ENCODE measurements around the gene FGG.
A peak's percentile ranks its signal among the peaks of the same experiment; 100 is the strongest.

The FGG gene

DNA sequence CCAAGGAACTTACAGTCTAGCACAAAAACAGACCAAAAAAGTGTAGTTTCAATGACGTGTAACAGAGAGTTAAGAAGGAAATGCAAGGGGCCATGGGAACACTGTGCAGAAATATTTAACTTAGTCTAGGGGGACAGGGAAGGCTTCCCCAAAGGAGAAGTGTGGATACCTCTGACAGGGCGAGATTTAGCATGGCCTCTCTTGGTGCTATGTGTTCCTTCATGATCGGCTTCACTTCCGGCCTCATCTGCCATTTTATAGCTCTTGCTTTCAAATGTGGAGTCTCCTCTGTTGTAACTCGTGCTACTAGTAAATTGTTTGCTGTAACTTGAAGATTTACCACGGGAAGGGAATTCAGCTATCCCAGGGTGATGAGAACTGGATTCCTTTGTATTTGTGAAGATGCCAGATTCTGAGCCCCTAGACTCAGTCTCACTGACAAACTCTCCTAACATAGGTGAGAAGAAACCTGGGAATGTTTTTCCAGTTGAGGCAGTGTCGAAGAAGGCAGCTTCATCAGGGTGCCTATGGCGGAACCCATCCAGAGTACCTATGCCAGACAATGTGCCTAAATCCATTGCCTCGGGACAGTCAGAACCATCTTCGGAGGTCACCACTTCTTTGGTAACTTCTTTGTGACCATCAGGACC lies 27.0 kb downstream of the FGG start:
- no peak for DNase-seq

DNA sequence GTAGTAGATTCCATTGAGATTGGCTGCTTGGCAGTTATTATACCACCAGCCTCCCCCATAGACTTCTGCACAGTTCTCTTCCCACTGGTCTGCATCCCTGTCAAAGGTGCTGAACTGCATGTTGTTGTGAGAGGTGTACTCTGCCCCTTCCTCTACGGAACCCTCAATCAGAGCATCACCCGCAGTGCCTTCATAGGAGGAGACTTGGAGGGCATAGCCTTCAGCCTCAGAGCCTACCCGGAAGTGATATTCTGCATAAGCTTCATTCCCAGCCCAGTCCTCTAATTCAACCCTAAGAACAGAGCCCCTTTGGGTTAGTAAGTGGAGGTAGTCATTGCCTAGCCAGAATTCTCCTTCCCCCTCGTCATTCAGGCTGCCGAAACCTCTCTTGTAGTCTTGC lies 28.2 kb downstream of the FGG start:
- no peak for DNase-seq

DNA sequence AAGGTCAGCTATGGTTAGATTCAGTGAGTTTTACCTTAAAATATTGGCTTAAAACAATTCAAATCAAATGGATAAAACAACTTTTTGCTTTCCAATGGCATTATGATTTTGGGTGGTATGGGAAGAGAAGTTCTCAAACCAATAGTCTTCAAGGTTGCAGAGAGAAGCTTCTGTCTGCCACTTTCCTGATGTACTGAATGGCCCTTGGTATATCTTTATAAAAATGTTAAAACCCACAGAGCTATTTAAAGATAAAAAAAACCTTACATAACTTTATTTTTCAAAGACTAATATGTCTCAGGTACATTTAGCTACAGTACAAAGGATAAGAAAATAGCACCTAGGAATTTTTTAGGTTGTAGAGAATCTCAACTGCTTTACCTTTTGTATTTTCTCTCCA lies 28.8 kb downstream of the FGG start:
- DNase-seq: no peak

DNA sequence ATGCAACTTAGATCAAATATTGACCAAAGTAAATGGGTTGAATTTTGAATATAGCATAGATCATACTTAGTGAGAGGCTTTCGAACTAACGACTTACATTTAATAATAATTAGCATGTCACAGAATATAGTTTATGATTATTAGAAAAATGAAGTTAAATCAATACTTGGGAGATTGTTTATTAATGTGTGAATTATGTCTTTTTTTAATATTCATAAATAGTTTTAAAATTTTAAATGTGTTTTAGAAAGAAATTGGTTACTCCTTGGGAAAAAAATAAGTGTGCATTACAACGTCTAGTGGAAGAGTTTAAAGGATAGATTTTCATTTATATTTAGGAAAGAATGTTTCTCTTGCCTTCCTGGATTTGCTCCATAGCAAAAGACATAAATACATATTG lies 29.2 kb downstream of the FGG start:
- DNase-seq: no peak

DNA sequence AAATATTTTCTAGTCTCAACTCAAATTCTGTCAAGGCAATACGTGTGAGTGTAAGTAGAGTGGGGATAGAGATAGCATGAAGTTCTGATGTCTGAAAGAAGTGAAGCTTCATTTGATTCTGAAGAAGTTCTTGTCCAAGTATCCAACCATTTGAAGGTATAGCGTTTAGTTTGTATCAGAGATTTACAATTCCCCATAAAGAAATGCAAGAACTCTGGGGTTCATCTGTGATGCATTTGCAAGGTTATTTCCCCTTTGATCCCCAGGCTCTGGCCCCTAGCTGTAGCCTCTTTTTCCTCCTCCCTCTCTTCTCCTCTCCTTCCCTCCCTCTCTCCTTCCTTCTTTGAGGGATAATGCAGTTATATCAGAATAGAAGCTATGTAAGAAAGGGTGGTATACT lies 29.7 kb downstream of the FGG start:
- DNase-seq: no peak

DNA sequence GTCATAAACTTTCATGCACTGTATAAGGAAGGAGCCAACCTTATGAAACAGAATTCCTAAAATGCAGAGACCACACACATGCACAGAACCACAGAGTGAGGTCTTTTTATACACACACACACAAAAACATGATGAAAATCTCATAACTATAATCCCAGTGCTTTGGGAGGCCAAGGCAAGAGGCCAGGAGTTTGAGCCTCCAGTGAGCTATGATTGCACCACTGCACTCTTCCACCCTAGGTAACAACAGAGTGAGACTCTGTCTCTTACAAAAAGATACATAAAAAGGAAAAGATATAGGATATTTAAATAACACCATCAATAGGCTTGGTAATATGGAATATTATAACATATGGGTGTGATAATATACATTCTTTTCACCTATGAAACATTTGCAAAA lies 32.5 kb downstream of the FGG start:
- no peak for DNase-seq

DNA sequence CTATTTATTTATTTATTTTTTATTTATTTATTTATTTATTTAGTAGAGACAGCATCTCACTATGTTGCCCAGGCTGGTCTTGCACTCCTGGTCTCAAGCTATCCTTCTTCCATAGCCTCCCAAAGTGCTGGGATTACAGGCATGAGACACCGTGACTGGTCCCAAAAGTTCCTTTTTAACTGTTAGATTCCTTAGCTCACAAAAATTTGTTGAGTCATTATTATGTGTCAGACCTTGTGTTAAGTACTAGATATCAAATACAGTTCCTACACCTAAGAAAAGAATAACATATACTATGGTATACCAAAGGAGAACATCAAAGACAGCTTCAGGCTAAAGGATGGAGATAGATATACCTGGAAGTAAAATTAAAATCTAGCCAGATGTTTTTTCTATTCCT lies 33.5 kb downstream of the FGG start:
- no peak for DNase-seq

DNA sequence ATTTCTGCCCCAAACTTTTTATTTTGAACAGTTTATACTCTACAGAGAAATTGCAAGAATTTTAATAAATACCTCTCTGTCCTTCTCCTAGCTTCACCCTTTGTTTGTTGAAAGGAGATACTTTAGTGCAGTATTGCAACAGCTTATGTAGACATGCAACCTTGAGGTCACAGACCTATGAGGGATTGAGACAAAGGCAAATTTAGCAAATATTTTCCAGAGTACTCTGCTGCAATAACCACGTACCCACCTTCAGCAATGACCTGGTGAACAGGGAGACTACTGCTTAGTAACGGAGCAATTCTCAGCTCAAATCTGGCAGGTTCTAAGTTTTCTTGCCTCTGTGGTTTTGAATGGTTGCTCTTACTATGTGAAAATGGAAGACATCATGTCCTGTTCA lies 35.1 kb downstream of the FGG start:
- DNase-seq: no peak

DNA sequence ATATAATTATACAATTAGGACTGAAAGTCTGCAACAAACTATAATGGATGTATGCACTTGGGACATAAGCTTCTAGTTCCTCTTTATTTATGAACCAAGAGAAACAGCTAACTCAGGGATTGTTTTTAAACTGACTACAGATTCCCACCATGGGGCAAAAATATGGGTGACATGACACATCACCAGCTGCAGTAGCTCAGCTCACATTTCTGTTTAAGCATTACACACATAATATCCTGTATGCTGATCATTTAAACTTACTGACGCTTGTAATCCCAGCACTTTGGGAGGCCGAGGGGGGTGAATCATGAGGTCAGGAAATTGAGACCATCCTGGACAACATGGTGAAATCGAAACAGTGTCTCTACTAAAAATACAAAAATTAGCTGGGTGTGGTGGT lies 38.1 kb downstream of the FGG start:
- DNase-seq: no peak

DNA sequence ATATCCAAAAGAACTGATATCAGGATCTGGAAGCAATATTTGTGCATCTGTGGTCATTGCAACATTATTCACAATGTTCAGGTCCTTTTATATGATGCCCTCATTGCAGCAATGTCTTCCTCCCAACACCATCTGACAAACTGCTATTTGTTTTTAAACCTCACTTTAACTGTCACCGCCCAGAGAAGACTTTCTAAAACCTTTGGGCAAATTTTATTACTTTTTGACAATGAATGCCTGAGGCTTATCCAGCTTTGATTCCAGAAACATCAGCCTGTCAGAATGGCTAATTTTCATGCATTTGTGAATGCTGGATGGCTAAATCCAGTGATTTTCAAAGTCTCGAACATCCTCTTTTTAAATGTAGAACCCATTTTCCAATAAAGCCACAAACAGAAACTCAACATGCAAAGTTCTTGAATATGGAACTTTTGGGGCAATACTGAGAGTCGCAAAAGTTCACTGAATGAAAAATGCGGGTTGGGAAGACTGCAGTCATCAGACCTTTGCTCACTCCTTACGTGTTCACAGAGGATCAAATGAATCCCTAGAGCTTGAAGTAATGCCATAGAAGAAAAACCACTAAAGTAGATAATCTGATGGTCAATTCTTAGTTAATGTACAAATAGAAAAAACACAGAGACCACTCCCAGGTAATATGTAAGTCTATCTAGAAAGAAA lies 39.1 kb downstream of the FGG start:
- no peak for DNase-seq

DNA sequence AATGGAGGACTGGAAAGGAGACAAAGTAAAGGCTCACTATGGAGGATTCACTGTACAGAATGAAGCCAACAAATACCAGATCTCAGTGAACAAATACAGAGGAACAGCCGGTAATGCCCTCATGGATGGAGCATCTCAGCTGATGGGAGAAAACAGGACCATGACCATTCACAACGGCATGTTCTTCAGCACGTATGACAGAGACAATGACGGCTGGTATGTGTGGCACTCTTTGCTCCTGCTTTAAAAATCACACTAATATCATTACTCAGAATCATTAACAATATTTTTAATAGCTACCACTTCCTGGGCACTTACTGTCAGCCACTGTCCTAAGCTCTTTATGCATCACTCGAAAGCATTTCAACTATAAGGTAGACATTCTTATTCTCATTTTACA lies 42.9 kb downstream of the FGG start:
- DNase-seq: no peak

DNA sequence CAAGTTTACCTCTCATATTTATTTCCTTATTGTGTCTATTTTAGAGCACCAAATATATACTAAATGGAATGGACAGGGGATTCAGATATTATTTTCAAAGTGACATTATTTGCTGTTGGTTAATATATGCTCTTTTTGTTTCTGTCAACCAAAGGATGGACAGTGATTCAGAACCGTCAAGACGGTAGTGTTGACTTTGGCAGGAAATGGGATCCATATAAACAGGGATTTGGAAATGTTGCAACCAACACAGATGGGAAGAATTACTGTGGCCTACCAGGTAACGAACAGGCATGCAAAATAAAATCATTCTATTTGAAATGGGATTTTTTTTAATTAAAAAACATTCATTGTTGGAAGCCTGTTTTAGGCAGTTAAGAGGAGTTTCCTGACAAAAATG lies 43.4 kb downstream of the FGG start:
- DNase-seq: no peak

DNA sequence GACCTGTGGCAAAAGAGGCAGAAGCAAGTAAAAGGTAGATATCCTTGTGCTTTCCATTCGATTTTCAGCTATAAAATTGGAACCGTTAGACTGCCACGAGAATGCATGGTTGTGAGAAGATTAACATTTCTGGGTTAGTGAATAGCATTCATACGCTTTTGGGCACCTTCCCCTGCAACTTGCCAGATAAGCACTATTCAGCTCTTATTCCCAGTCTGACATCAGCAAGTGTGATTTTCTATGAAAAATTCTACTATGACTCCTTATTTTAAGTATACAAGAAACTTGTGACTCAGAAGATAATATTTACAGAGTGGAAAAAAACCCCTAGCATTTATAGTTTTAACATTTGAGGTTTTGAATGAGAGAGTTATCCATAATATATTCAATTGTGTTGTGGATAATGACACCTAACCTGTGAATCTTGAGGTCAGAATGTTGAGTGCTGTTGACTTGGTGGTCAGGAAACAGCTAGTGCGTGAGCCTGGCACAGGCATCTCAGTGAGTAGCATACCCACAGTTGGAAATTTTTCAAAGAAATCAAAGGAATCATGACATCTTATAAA lies 45.7 kb downstream of the FGG start:
- DNase-seq: no peak

DNA sequence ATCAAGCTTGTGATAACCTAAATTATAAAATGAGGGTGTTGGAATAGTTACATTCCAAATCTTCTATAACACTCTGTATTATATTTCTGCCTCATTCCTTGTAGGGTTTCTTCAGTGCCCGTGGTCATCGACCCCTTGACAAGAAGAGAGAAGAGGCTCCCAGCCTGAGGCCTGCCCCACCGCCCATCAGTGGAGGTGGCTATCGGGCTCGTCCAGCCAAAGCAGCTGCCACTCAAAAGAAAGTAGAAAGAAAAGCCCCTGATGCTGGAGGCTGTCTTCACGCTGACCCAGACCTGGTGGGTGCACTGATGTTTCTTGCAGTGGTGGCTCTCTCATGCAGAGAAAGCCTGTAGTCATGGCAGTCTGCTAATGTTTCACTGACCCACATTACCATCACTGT lies 46.8 kb downstream of the FGG start:
- DNase-seq: no peak

DNA sequence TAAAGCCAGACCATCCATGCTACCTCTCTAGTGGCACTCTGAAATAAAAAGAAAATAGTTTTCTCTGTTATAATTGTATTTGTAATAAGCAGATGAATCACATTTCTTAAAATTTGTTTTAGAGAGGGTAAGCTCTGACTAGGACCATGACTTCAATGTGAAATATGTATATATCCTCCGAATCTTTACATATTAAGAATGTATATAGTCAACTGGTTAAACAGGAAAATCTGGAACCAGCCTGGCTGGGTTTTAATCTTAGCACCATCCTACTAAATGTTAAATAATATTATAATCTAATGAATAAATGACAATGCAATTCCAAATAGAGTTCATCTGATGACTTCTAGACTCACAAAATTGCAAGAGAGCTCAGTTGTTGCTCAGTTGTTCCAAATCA lies 48.1 kb downstream of the FGG start:
- no peak for DNase-seq

DNA sequence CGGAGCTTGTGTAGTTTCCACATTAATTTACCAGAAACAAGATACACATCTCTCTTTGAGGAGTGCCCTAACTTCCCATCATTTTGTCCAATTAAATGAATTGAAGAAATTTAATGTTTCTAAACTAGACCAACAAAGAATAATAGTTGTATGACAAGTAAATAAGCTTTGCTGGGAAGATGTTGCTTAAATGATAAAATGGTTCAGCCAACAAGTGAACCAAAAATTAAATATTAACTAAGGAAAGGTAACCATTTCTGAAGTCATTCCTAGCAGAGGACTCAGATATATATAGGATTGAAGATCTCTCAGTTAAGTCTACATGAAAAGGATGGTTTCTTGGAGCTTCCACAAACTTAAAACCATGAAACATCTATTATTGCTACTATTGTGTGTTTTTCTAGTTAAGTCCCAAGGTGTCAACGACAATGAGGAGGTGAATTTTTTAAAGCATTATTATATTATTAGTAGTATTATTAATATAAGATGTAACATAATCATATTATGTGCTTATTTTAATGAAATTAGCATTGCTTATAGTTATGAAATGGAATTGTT lies 49.7 kb downstream of the FGG start, which contains the start of gene FGB:
Gene FGB, plus strand, starts transcription at position 315 of the 558 bp plus-strand sequence. Its CDS starts 8 bp downstream, at position 323.
- DNase-seq: no peak

DNA sequence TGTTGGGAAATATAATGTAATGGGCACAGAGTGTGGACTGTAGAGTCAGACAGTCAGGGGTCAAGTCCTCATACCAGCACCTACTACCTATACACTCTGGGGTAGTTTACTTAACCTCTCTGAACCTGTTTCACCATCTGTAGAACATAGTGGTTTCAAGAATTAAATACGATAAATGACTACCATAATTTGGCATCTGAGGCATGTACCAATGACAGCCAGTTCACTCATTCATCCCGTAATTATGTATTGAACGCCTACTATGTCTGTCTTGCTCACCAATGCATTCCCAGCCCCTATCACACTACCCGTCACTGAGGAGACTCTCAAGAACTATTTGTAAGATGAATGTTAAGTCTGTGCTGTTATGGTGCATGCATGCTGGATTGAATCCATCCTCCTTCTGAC lies 51.6 kb downstream of the FGG start:
- no peak for DNase-seq

DNA sequence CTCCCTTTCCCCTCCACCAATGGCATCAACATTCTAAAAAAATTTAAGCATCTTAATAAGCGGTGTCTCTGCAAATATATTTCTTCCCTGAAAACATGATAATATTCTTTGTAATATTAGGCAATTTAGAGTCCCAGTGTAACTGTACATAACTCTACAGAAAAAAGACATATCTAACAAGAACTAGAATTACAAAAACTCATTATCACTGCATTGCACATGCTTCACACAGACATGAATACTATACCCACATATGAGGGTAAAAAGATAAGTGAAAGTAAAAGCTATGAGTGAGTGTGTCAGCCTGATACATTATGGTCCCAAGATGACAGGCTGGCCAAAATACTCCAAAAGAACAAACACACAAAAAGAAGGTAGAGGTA lies 52.0 kb downstream of the FGG start:
- no peak for DNase-seq

DNA sequence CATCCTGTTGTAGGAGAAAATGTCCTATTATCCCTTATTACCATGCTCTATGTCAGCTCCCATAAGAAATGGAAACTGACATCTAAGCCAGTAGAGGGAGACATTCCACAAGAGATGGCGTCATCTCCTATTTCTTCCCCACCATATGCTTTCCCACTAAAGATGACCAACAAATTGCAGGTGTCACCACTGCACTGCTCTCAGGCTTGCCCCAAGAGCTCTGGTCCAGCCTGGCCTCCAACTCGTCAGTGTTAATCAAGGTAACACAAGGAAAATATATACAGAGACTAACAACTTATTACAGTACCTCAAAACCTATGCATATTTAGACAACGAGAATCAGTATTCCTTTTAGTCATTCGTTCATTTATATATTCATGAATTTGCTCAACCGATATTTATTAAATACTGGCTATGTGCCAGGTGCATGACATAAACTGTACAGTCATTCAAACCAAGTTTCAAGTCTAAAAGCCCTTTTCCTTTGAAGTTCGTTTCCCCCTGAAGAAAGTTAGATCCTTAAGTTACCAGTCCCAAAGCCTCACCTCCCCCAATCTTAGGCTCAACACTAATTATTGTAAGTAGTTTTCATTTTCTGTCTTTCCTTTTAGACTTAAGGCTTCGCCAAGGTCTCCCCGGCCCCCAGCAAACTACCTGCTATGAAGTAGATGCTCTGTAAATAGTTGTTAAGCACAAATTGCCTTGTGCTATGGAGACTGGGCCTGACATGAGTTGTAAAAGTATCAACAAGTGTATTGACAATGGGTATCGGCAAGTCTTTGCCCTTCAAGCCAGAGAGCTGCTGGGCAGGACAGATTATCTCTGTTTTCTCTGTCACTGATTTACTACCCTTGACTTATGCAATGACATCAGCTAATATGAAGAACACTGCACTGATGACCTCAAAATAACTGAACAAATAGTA lies 52.7 kb downstream of the FGG start:
- peak; percentile 34 to 55 for DNase-seq

DNA sequence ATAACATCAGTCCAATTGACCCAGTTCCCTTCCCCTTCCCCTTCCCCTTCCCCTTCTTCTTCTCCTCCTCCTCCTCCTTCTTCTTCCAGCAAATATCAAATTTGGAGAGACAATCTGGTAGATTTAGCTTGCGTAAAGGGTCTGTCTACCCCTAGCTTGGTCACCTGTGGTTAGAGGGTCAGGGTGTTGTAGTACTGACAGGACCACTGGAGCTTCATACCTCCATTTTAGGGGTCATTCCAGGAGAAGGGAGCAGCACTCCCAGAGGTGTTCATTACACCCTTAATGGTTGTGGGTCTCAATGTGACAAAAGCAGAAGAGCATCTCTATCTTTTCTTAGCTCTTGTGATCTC lies 53.3 kb downstream of the FGG start:
- no peak for DNase-seq

Measured in Kasumi-1 (cell line).